Heart right ventricle (tissue), 16 donors: ENCODE results near the gene DEPDC1B. TPM values are rescaled to one million over a fixed set of nuclear protein-coding genes. Genes with fewer than 3 reads are reported as not detected.

ENCODE experiments used
- ATAC-seq, 8 donors: fragments of 200-7000 bp; cut with Tn5 transposase; one replicate each; pipeline ENCODE4 v1.9.1; 2020; ENCODE audit warnings: mild to moderate bottlenecking in 8 of 8, moderate library complexity in 8 of 8, moderate number of reproducible peaks in 1 of 8
- DNase-seq, 2 donors: peaks; one replicate each; pipeline ENCODE4 v3.0.0-alpha.2; 2020
- H3K27ac ChIP-seq, 10 donors: fragments of 200-600 bp; sonication (generic) in 2 of 10; one replicate each; pipeline versions ENCODE4 v1.5.0 to v1.8.0; 2020 to 2022; ENCODE audit warnings: mild to moderate bottlenecking in 3 of 10
- H3K27me3 ChIP-seq, 7 donors: fragments of 200-600 bp; one replicate each; pipeline ENCODE4 v1.8.0; 2021 to 2022; ENCODE audit warnings: mild to moderate bottlenecking in 2 of 7
- H3K36me3 ChIP-seq, 9 donors: fragments of 200-600 bp; sonication (generic) in 1 of 9; one replicate each; pipeline versions ENCODE4 v1.5.0 to v1.8.0; 2020 to 2022; ENCODE audit warnings: mild to moderate bottlenecking in 2 of 9
- H3K4me1 ChIP-seq, 9 donors: fragments of 200-600 bp; sonication (generic) in 1 of 9; one replicate each; pipeline versions ENCODE4 v1.5.0 to v1.8.0; 2020 to 2022; ENCODE audit warnings: mild to moderate bottlenecking in 4 of 9
- H3K4me3 ChIP-seq, 10 donors: fragments of 200-600 bp; sonication (generic) in 2 of 10; one replicate each; pipeline versions ENCODE4 v1.5.0 to v1.8.0; 2020 to 2022; ENCODE audit warnings: mild to moderate bottlenecking in 7 of 10, moderate library complexity in 2 of 10
- H3K9me3 ChIP-seq, 11 donors: fragments of 200-600 bp in 10 of 11; sonication (generic) in 2 of 11; one replicate each; pipeline versions ENCODE4 v1.5.0 to v1.8.0; 2013 to 2022; ENCODE audit warnings: mild to moderate bottlenecking in 2 of 11, control low read depth in 1 of 11, moderate library complexity in 1 of 11
- CTCF ChIP-seq, 9 donors: fragments of 200-600 bp; sonication (generic) in 2 of 9; IDR thresholded peaks; one replicate each; pipeline versions ENCODE4 v1.5.0 to v1.8.0; 2021 to 2022; ENCODE audit warnings: antibody characterized with exemption in 9 of 9, mild to moderate bottlenecking in 5 of 9, moderate library complexity in 1 of 9
- WGBS, 2 donors: extraction: QIAGEN DNeasy Blood & Tissue Kit; methylation state at CpG; one replicate each; pipeline ENCODE4 v1.1.7; 2013; ENCODE audit warnings: inconsistent platforms in 1 of 2; 5-methylcytosine and 5-hydroxymethylcytosine counted together
- intact Hi-C, 10 donors: fragments of 100-400 bp; cut with DNase I; formaldehyde crosslinking; loops; one replicate each; pipeline versions ENCODE4 v1.11.1 to v1.14.2; 2022
- polyA plus RNA-seq, 2 donors: library from polyadenylated mRNA; stranded (reverse); fragments of 200-250 nt; gene quantifications; one replicate each; pipeline ENCODE4 v1.2.3, GENCODE V29; 2013
- total RNA-seq, 10 donors: library from RNA; stranded (reverse); fragmentation: NEBNext Ultra II Directional in 3 of 10; extraction: Animal tissue kit (Norgen Biotek cat#: 25700) in 3 of 10; gene quantifications; one replicate each; pipeline versions ENCODE4 v1.2.1 to v1.2.4, GENCODE V29; 2021 to 2023
- donor health status: Arrhythmogenic right ventricular cardiomyopathy.
- donor health status: ischemic (EF 13 %, LVEDD 7.1; RV severe dilation, severe dysfunction).
- donor health status: healthy with polysubstance abuse.
- donor health status: DM: no; HTN: yes; CAD: no.
- donor health status: DM: no; HTN: no; CAD: no.
- donor health status: ischemic (EF 25% LVEDD 6.9; RV normal size, moderate dysfunction).
- donor health status: ischemic (EF 25% LVEDD 5.7; RV mildly dilated, moderate dysfunction).
- donor health status: healthy.
- donor health status: DM: yes; HTN: yes; CAD: no.
- donor health status: Ischemic cardiomyopathy.
- donor health status: ischemic (EF 35%, LVEDD 5.7; RV mildly dilated, moderate dysfunction).
- donor health status: nonischemic (EF 11% LVEDD 7.7; RV severe dilation, severe dysfunction).
- donor health status: DM: yes; HTN: yes; CAD: no.
- donor health status: PGD.
- donor health status: ischemic (EF 29% LVEDD 5.4; RV normal size, mild dysfunction).
- donor health status: nonischemic (EF 23%, LVEDD 6.1; RV moderate dilation, normal function).

DEPDC1B gene
- total and polyA plus RNA-seq, 12 donors: 0.04 to 1.1 (median 0.46) TPM; not detected in 7

DNA sequence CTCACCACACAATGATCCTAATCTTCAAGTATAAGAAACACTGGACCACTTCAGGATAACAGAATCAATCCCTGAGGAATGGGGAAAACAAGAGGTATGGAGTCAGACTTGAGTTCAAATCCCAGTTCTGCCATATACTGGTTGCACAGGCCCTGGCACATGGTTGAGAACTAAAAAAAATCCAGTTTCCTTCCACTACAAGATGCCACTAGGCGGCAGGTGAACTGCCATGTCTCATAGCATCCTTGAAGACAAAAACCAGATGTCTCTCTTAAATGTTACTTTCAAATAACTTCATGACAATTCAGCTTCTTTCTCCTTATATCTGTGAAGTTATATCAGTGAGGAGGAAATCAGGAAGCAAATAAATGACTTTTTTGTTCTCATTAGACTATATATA is 11.0 kb downstream of the DEPDC1B start:
- no peak for ATAC-seq
- TF ChIP-seq CTCF (IDR thresholded peaks at IDR 0.05): no peak
- DNase-seq: no peak
- H3K36me3 ChIP-seq: no peaks in the 10 kb centered on the region
- no peaks in the 10 kb centered on the region for H3K9me3 ChIP-seq
- no peaks in the 10 kb centered on the region for H3K27me3 ChIP-seq
- H3K4me3 ChIP-seq: no peak overlapping the region
- intact Hi-C loops: no loop called here
- 90 to 95% methylated on average over 1 of the region's 1 CpG for WGBS, 2 donors
- no peak overlapping the region for H3K27ac ChIP-seq
- no peaks in the 10 kb centered on the region for H3K4me1 ChIP-seq

GRCh38 chr5:60687927-60688720 is 11.8 kb downstream of the DEPDC1B start:
- 55 to 59% methylated on average over 3 of the region's 3 CpGs for WGBS, 2 donors
- Histone ChIP-seq H3K27me3 (no peaks in the 10 kb centered on the region), H3K4me3 (no peak overlapping the region), H3K36me3 (no peaks in the 10 kb centered on the region), H3K9me3 (no peaks in the 10 kb centered on the region), H3K27ac (no peak overlapping the region), H3K4me1 (no peaks in the 10 kb centered on the region)
- intact Hi-C loops: no loop called here
- DNase-seq (no peak), ATAC-seq (no peak)
- peak in 1 of 9 donors; percentile 12 for TF ChIP-seq CTCF (IDR thresholded peaks at IDR 0.05)

DNA sequence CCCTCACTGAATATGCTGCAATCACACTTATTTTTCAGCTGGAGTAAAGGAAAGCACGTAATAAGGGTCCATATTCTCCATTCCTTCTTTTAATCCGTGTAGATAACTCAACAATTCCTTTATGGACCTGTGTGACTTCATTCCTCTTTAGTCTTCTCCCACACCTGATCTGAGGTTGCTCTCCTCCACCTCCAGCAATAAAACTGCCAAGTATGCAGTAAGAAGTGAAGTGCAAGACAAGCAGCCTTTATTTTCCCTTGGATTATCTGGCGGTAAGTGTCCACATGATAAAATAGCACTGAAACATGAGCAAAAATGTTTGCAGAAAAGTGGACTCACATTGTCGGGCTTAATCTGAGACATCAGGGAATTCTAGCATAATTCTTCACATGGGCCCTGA is 13.8 kb downstream of the DEPDC1B start:
- no peaks in the 10 kb centered on the region for H3K4me1 ChIP-seq
- no peak for ATAC-seq
- peaks cover 0 to 9% (median 0%) of the 10 kb centered on the region in 11 donors for H3K9me3 ChIP-seq
- no peak overlapping the region for H3K4me3 ChIP-seq
- H3K36me3 ChIP-seq: no peaks in the 10 kb centered on the region
- TF ChIP-seq CTCF (IDR thresholded peaks at IDR 0.05): no peak
- 94 to 95% methylated on average over 4 of the region's 4 CpGs for WGBS, 2 donors
- intact Hi-C loops: no loop called here
- H3K27me3 ChIP-seq: no peaks in the 10 kb centered on the region
- H3K27ac ChIP-seq: no peak overlapping the region
- no peak for DNase-seq

- ATAC-seq (no peak), DNase-seq (no peak)
- 86 to 94% methylated on average over 2 of the region's 2 CpGs for WGBS, 2 donors
- Histone ChIP-seq H3K36me3 (no peaks in the 10 kb centered on the region), H3K4me1 (no peaks in the 10 kb centered on the region), H3K27me3 (no peaks in the 10 kb centered on the region), H3K4me3 (no peak overlapping the region), H3K27ac (no peak overlapping the region), H3K9me3 (peaks cover 0 to 11% (median 0%) of the 10 kb centered on the region in 11 donors)
- no peak for TF ChIP-seq CTCF (IDR thresholded peaks at IDR 0.05)
- intact Hi-C loops: no loop called here
Measured at GRCh38 chr5:60685700-60686099, 14.3 kb downstream of the DEPDC1B start.
